Type B pancreatic cell (in vitro differentiated cells): Measurements from ENCODE around the gene UNC79. TPM values are rescaled to one million over a fixed set of nuclear protein-coding genes. Genes with fewer than 3 reads are reported as not detected.

ENCODE experiments used
- DNase-seq: peaks from one replicate; pipeline ENCODE4 v3.0.0; 2021; ENCODE audit warnings: mixed read lengths; ENCODE audit not compliant: unreplicated experiment; ENCODE audit errors: extremely low spot score
- H3K27ac Mint-ChIP-seq: 2 replicates; pipeline ENCODE4 v1.8.0; 2021; ENCODE audit warnings: mild to moderate bottlenecking, mixed read lengths
- H3K27me3 Mint-ChIP-seq: 2 replicates; pipeline ENCODE4 v1.8.0; 2021; ENCODE audit warnings: mixed read lengths
- H3K36me3 Mint-ChIP-seq: 2 replicates; pipeline ENCODE4 v1.8.0; 2021; ENCODE audit warnings: mixed read lengths
- H3K4me1 Mint-ChIP-seq: one replicate; pipeline ENCODE4 v1.8.0; 2021; ENCODE audit warnings: mixed read lengths; ENCODE audit not compliant: unreplicated experiment
- H3K4me3 Mint-ChIP-seq: 2 replicates; pipeline ENCODE4 v1.8.0; 2021; ENCODE audit warnings: mild to moderate bottlenecking, mixed read lengths
- H3K9me3 Mint-ChIP-seq: 2 replicates; pipeline ENCODE4 v1.8.0; 2021; ENCODE audit warnings: mixed read lengths
- CTCF ChIP-seq: fragments of 200-600 bp; sonication (generic); conservative IDR thresholded peaks from 2 replicates; pipeline ENCODE4 v1.5.0; 2021; ENCODE audit warnings: antibody characterized with exemption, mild to moderate bottlenecking
- total RNA-seq: library from RNA; stranded (reverse); gene quantifications from 2 replicates; pipeline ENCODE4 v1.2.1, GENCODE V29; 2021; ENCODE audit warnings: low replicate concordance

Gene UNC79
- total RNA-seq, 1 donor from 2014 or later, result 2.1 TPM

- no peak overlapping the region for H3K27ac Mint-ChIP-seq
- no peak overlapping the region for H3K4me3 Mint-ChIP-seq
- no peaks in the 10 kb centered on the region for H3K4me1 Mint-ChIP-seq
- TF ChIP-seq CTCF, result no peak
- DNase-seq, result no peak
- no peaks in the 10 kb centered on the region for H3K36me3 Mint-ChIP-seq
- no peaks in the 10 kb centered on the region for H3K9me3 Mint-ChIP-seq
- peaks cover 7% of the 10 kb centered on the region for H3K27me3 Mint-ChIP-seq
Observed at GRCh38 chr14:93733231-93733630, 302.5 kb downstream of the UNC79 start.

GRCh38 chr14:93733631-93734030, 302.9 kb downstream of the UNC79 start:
- no peak for DNase-seq
- H3K4me3 Mint-ChIP-seq, result no peak overlapping the region
- TF ChIP-seq CTCF, result no peak
- H3K4me1 Mint-ChIP-seq, result no peaks in the 10 kb centered on the region
- H3K27me3 Mint-ChIP-seq, result peaks cover 7% of the 10 kb centered on the region
- H3K36me3 Mint-ChIP-seq, result no peaks in the 10 kb centered on the region
- no peaks in the 10 kb centered on the region for H3K9me3 Mint-ChIP-seq
- no peak overlapping the region for H3K27ac Mint-ChIP-seq

- Mint-ChIP-seq H3K27me3 (peaks cover 7% of the 10 kb centered on the region), H3K4me3 (no peak overlapping the region), H3K9me3 (no peaks in the 10 kb centered on the region), H3K4me1 (no peaks in the 10 kb centered on the region), H3K36me3 (no peaks in the 10 kb centered on the region), H3K27ac (no peak overlapping the region)
- no peak for TF ChIP-seq CTCF
- no peak for DNase-seq
Observed at GRCh38 chr14:93734086-93734822, 303.5 kb downstream of the UNC79 start.

GRCh38 chr14:93735206-93735605, 304.5 kb downstream of the UNC79 start:
- H3K9me3 Mint-ChIP-seq, result no peaks in the 10 kb centered on the region
- H3K4me1 Mint-ChIP-seq, result no peaks in the 10 kb centered on the region
- peaks cover 7% of the 10 kb centered on the region for H3K27me3 Mint-ChIP-seq
- H3K4me3 Mint-ChIP-seq, result no peak overlapping the region
- no peak for DNase-seq
- TF ChIP-seq CTCF, result no peak
- no peak overlapping the region for H3K27ac Mint-ChIP-seq
- no peaks in the 10 kb centered on the region for H3K36me3 Mint-ChIP-seq

- no peaks in the 10 kb centered on the region for H3K9me3 Mint-ChIP-seq
- H3K27me3 Mint-ChIP-seq, result peaks cover 2% of the 10 kb centered on the region
- peaks cover 5% of the 10 kb centered on the region for H3K4me1 Mint-ChIP-seq
- peak; percentile 62 for TF ChIP-seq CTCF
- H3K4me3 Mint-ChIP-seq, result no peak overlapping the region
- H3K27ac Mint-ChIP-seq, result no peak overlapping the region
- DNase-seq, result no peak
- no peaks in the 10 kb centered on the region for H3K36me3 Mint-ChIP-seq
Observed at GRCh38 chr14:93736378-93737014, 305.8 kb downstream of the UNC79 start.
